Parathyroid adenoma (tissue), 2 donors: ENCODE measurements around the gene L3MBTL4.
A peak's percentile ranks its signal among the peaks of the same experiment; 100 is the strongest.

Experiments
- H2AFZ ChIP-seq: fragments of 300-600 bp; sonication (generic); one replicate; pipeline ENCODE4 v1.7.0; 2017; ENCODE audit warnings: antibody characterized with exemption, mild to moderate bottlenecking
- H3K27ac ChIP-seq: fragments of 300-600 bp; sonication (generic); one replicate; pipeline ENCODE4 v1.7.0; 2017
- H3K27me3 ChIP-seq: fragments of 300-600 bp; sonication (generic); one replicate; pipeline ENCODE4 v1.7.0; 2017; ENCODE audit warnings: low read length; ENCODE audit not compliant: control insufficient read depth, insufficient read depth
- H3K36me3 ChIP-seq: fragments of 300-600 bp; sonication (generic); one replicate; pipeline ENCODE4 v1.7.0; 2017; ENCODE audit warnings: low read length; ENCODE audit not compliant: control insufficient read depth, insufficient read depth
- H3K4me1 ChIP-seq: fragments of 300-600 bp; sonication (generic); one replicate; pipeline ENCODE4 v1.7.0; 2017; ENCODE audit warnings: control low read depth
- H3K4me2 ChIP-seq: fragments of 300-600 bp; sonication (generic); one replicate; pipeline ENCODE4 v1.7.0; 2017; ENCODE audit warnings: low read length
- H3K4me3 ChIP-seq: fragments of 300-600 bp; sonication (generic); one replicate; pipeline ENCODE4 v1.7.0; 2017; ENCODE audit warnings: low read depth, low read length
- H3K79me2 ChIP-seq: fragments of 300-600 bp; sonication (generic); one replicate; pipeline ENCODE4 v1.7.0; 2017; ENCODE audit warnings: control low read depth
- H3K9ac ChIP-seq: fragments of 300-600 bp; sonication (generic); one replicate; pipeline ENCODE4 v1.7.0; 2017; ENCODE audit warnings: mild to moderate bottlenecking
- H3K9me3 ChIP-seq: fragments of 300-600 bp; sonication (generic); one replicate; pipeline ENCODE4 v1.7.0; 2017; ENCODE audit warnings: low read length; ENCODE audit not compliant: control insufficient read depth
- TF ChIP-seq, protein P1 (sequence below): fragments of 300-600 bp; sonication (generic); IDR thresholded peaks from one replicate; pipeline ENCODE4 v1.7.0; 2017; ENCODE audit warnings: antibody characterized with exemption, mild to moderate bottlenecking
- donor health status: primary hyperparathyroidism.

L3MBTL4 gene

DNA sequence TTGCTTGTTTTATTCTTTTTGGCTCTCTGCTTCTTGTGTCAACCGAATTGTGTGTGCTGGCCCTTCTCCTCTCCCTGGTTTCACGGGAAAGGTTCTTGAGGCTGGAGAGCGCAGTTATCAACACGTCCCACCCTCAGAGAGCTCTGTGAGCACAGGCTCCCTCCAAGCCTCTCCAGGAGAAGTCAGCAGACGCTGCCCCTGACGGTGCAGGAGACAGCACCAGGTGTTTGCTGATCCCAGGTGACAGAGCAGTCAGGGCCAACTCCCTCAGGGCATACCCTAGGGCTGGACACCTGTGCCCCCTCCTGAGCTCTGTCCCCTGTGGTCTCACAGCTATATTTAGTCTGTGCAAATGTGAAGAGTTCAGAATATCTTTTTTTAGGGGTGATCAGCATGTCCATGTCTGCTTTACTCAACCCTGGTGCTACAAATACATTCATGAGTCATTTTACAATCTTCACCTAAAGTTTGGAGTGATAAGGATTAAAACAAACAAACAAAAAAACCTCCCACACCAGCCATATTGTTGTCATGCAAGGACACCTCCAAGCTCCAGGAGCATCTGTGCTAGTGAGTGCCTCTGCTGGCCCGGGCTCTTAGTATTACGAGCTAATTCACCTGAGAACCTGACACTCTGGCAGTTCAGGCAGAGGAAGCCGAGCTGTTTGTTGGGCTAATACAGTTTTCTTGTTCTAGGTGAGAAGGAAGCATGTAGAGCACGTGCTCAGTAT, 453.4 kb downstream of the L3MBTL4 start:
- H3K9ac ChIP-seq = no peak overlapping the region
- H3K79me2 ChIP-seq = no peaks in the 10 kb centered on the region
- no peaks in the 10 kb centered on the region for H3K36me3 ChIP-seq
- no peak overlapping the region for H2AFZ ChIP-seq
- no peaks in the 10 kb centered on the region for H3K9me3 ChIP-seq
- no peak overlapping the region for H3K4me3 ChIP-seq
- TF ChIP-seq, protein P1, sequence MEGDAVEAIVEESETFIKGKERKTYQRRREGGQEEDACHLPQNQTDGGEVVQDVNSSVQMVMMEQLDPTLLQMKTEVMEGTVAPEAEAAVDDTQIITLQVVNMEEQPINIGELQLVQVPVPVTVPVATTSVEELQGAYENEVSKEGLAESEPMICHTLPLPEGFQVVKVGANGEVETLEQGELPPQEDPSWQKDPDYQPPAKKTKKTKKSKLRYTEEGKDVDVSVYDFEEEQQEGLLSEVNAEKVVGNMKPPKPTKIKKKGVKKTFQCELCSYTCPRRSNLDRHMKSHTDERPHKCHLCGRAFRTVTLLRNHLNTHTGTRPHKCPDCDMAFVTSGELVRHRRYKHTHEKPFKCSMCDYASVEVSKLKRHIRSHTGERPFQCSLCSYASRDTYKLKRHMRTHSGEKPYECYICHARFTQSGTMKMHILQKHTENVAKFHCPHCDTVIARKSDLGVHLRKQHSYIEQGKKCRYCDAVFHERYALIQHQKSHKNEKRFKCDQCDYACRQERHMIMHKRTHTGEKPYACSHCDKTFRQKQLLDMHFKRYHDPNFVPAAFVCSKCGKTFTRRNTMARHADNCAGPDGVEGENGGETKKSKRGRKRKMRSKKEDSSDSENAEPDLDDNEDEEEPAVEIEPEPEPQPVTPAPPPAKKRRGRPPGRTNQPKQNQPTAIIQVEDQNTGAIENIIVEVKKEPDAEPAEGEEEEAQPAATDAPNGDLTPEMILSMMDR = no peak
- H3K27me3 ChIP-seq = no peaks in the 10 kb centered on the region
- H3K4me1 ChIP-seq = no peaks in the 10 kb centered on the region
- H3K27ac ChIP-seq = no peak overlapping the region
- no peak overlapping the region for H3K4me2 ChIP-seq

DNA sequence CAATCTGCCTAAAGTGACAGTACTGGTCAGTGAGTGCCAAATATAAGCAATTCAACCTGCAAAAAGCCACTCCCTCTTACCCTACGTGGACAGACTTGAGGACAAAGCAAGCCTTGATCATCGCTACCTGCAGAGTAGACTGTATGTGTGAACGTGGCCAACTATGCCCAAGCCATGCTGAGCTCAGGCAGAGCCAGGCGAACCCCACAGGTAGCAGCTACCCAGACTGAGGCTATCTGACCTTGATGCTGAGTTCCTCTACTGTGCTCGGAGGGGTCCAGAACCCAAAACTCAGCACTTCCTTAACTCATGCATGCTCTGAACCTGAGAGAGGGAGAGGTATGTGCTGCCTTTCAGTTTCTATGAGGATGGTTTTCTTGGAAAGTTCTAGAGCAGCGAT, 455.9 kb downstream of the L3MBTL4 start:
- H3K27me3 ChIP-seq = no peaks in the 10 kb centered on the region
- no peaks in the 10 kb centered on the region for H3K4me1 ChIP-seq
- H3K9me3 ChIP-seq = no peaks in the 10 kb centered on the region
- TF ChIP-seq, protein P1 = no peak
- no peak overlapping the region for H3K4me3 ChIP-seq
- H3K27ac ChIP-seq = no peak overlapping the region
- H3K79me2 ChIP-seq = no peaks in the 10 kb centered on the region
- H3K4me2 ChIP-seq = no peak overlapping the region
- no peak overlapping the region for H2AFZ ChIP-seq
- H3K9ac ChIP-seq = no peak overlapping the region
- H3K36me3 ChIP-seq = no peaks in the 10 kb centered on the region

GRCh38 chr18:5955861-5956260, 458.9 kb downstream of the L3MBTL4 start:
- H3K36me3 ChIP-seq = no peaks in the 10 kb centered on the region
- TF ChIP-seq, protein P1 = no peak
- no peaks in the 10 kb centered on the region for H3K4me1 ChIP-seq
- no peak overlapping the region for H3K9ac ChIP-seq
- no peak overlapping the region for H3K4me2 ChIP-seq
- no peak overlapping the region for H3K27ac ChIP-seq
- no peaks in the 10 kb centered on the region for H3K9me3 ChIP-seq
- no peaks in the 10 kb centered on the region for H3K27me3 ChIP-seq
- H3K79me2 ChIP-seq = no peaks in the 10 kb centered on the region
- H3K4me3 ChIP-seq = no peak overlapping the region
- H2AFZ ChIP-seq = no peak overlapping the region

- no peaks in the 10 kb centered on the region for H3K36me3 ChIP-seq
- no peaks in the 10 kb centered on the region for H3K79me2 ChIP-seq
- no peak overlapping the region for H3K9ac ChIP-seq
- no peaks in the 10 kb centered on the region for H3K9me3 ChIP-seq
- H2AFZ ChIP-seq = no peak overlapping the region
- no peaks in the 10 kb centered on the region for H3K27me3 ChIP-seq
- no peak overlapping the region for H3K4me3 ChIP-seq
- H3K4me1 ChIP-seq = no peaks in the 10 kb centered on the region
- TF ChIP-seq, protein P1 = peak; percentile 16
- H3K4me2 ChIP-seq = no peak overlapping the region
- H3K27ac ChIP-seq = no peak overlapping the region
Measured at GRCh38 chr18:5951515-5952091, 463.1 kb downstream of the L3MBTL4 start.

GRCh38 chr18:5948781-5949180, 465.9 kb downstream of the L3MBTL4 start:
- H3K9me3 ChIP-seq = no peaks in the 10 kb centered on the region
- no peak overlapping the region for H3K9ac ChIP-seq
- no peaks in the 10 kb centered on the region for H3K4me1 ChIP-seq
- no peak overlapping the region for H3K27ac ChIP-seq
- H3K4me2 ChIP-seq = no peak overlapping the region
- no peaks in the 10 kb centered on the region for H3K36me3 ChIP-seq
- no peaks in the 10 kb centered on the region for H3K79me2 ChIP-seq
- H3K4me3 ChIP-seq = no peak overlapping the region
- H3K27me3 ChIP-seq = no peaks in the 10 kb centered on the region
- TF ChIP-seq, protein P1 = no peak
- H2AFZ ChIP-seq = no peak overlapping the region
